Stimulated activated CD4-positive, alpha-beta T cell treated with anti-CD3 and anti-CD28 coated beads, Interleukin-1b, Interleukin-23, amount 100 ng/mL, for 1 hour (primary cell): Measurements from ENCODE around the gene SOST.
"Not testable (repeated sequence)": the region's sequence is repeated elsewhere in the genome, so short reads cannot be mapped to it uniquely, and the experiment has no call there.

Source experiments
- DNase-seq, 2 donors: peaks; one replicate each; pipeline ENCODE4 v3.0.0-alpha.2; 2020; ENCODE audit warnings: low read depth in 2 of 2

SOST gene

GRCh38 chr17:43758497-43759174 lies at the start of gene SOST:
TSS of gene SOST (minus strand) at chr17:43758791. CDS start at chr17:43758741, 50 bp downstream.
- no peak for DNase-seq

- DNase-seq, result no peak
These were observed 49.5 kb upstream of the SOST start for GRCh38 chr17:43808076-43808475.

- no peak for DNase-seq
These were observed 46.5 kb upstream of the SOST start for GRCh38 chr17:43805117-43805516.

- DNase-seq, result no peak
These were observed 45.2 kb upstream of the SOST start for GRCh38 chr17:43803758-43804157.

- DNase-seq, result no peak
These were observed 43.3 kb upstream of the SOST start for GRCh38 chr17:43801844-43802243.

- DNase-seq, result no peak
These were observed 42.1 kb upstream of the SOST start for GRCh38 chr17:43800736-43801135.

- DNase-seq, result no peak
These were observed 40.5 kb upstream of the SOST start for GRCh38 chr17:43799047-43799446.

- DNase-seq, result not testable (repeated sequence)
These were observed 39.4 kb upstream of the SOST start for GRCh38 chr17:43798024-43798423.

- DNase-seq, result not testable (repeated sequence)
These were observed 34.1 kb upstream of the SOST start for GRCh38 chr17:43792668-43793067.

- DNase-seq, result no peak
These were observed 33.0 kb upstream of the SOST start for GRCh38 chr17:43791589-43791988.

GRCh38 chr17:43790311-43790940 lies 31.8 kb upstream of the SOST start:
- no peak for DNase-seq

GRCh38 chr17:43789482-43789881 lies 30.9 kb upstream of the SOST start:
- no peak for DNase-seq

- no peak for DNase-seq
These were observed 29.9 kb upstream of the SOST start for GRCh38 chr17:43788540-43788939.

GRCh38 chr17:43787728-43788127 lies 29.1 kb upstream of the SOST start:
- DNase-seq, result no peak

GRCh38 chr17:43784628-43785101 lies 26.1 kb upstream of the SOST start:
- DNase-seq, result no peak

GRCh38 chr17:43784068-43784467 lies 25.5 kb upstream of the SOST start:
- no peak for DNase-seq

GRCh38 chr17:43782913-43783680 lies 24.5 kb upstream of the SOST start:
- DNase-seq, result no peak

- DNase-seq, result no peak
These were observed 21.5 kb upstream of the SOST start, which contains the start of gene CFAP97D1 for GRCh38 chr17:43780135-43780534. TSS of gene CFAP97D1 (plus strand) at chr17:43780435. CDS start at chr17:43780463, 28 bp downstream.

GRCh38 chr17:43779145-43780125 lies 20.8 kb upstream of the SOST start:
- DNase-seq, result no peak

GRCh38 chr17:43778337-43779144 lies 19.9 kb upstream of the SOST start, which contains the start of gene DUSP3:
TSS of gene DUSP3 (minus strand) at chr17:43778977. CDS start at chr17:43778924, 53 bp downstream.
- DNase-seq, result peak; percentile 37 to 56
